Kidney glomerular epithelial cell (primary cell): ENCODE measurements around the gene KRTAP4-8.
"Not testable (repeated sequence)": the region's sequence is repeated elsewhere in the genome, so short reads cannot be mapped to it uniquely, and the experiment has no call there.

ENCODE experiments used
- DNase-seq: peaks from one replicate; lab custom pipeline; 2025; lab: John Stamatoyannopoulos, UW

KRTAP4-8 gene

DNA sequence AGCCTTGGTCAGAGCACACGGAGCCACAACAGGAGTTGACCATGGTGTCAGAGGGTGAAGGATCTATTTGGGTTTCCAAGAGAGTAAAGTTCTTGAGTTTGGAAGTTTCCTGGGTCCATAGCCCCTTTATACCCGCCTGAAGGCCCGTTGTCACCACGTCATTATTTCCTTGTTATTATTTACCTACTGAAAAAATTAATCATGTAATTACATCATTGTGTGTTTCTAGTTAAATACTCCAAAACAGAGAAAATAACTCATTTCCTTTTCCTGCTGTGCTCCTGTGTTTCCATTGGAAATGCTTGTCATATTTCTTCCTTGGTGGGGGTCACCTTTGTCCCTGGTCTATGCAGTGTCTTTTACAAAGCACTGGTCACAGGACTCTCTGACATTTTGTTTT lies at the start of gene KRTAP4-8:
Gene KRTAP4-8, minus strand, starts transcription at position 101 of the 400 bp plus-strand sequence. Its CDS starts 58 bp downstream, at position 43.
- no peak for DNase-seq

GRCh38 chr17:41145261-41145660 lies 47.3 kb upstream of the KRTAP4-8 start:
- no peak for DNase-seq

GRCh38 chr17:41144846-41145245 lies 46.9 kb upstream of the KRTAP4-8 start:
- DNase-seq = no peak

GRCh38 chr17:41141361-41141760 lies 43.4 kb upstream of the KRTAP4-8 start:
- no peak for DNase-seq

GRCh38 chr17:41140360-41141131 lies 42.6 kb upstream of the KRTAP4-8 start, which contains the start of gene KRTAP4-6:
TSS of gene KRTAP4-6 (minus strand) at chr17:41140544. CDS start at chr17:41140487, 57 bp downstream.
- peak; percentile 89 for DNase-seq

GRCh38 chr17:41139865-41140264 lies 41.9 kb upstream of the KRTAP4-8 start:
- DNase-seq = not testable (repeated sequence)

DNA sequence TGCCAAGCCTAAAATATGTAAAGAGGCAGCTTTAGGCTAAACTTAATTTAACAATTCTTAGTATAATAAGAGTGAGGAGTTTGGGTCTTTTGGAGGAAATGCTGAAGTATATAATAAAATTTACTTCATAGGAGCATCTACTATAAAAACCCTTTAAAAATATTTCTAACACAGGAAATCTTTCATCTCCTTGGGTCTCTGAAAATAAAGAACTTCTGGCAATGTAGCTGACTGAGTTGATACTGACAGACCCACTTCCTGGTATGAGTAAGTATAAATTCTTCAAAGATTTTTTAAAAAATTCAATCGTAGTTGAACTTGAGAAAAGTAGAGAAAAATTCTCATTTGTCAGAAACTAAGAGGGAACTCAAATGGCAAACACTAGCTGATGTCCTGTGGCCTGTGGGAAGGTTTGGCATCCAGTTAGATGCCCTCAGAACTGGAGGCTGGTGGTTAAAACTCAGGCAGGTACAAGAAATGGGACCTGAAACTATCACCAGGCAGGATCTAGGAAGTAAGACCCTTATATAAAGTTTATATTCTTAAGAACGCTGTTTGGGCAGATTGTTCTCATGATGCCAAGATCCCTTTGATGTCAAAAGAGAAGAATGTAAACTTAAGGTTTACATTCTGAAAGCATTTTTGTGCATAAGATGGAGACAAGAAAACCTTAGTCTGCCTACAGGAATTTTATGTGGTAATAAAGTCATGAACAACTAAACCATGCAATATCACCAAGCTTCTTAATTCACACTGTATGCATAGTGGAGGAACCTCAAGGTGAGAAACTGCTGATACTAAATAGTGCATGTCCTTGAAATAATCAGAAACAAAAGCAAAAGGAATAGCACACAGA lies 36.2 kb upstream of the KRTAP4-8 start:
- DNase-seq = no peak

DNA sequence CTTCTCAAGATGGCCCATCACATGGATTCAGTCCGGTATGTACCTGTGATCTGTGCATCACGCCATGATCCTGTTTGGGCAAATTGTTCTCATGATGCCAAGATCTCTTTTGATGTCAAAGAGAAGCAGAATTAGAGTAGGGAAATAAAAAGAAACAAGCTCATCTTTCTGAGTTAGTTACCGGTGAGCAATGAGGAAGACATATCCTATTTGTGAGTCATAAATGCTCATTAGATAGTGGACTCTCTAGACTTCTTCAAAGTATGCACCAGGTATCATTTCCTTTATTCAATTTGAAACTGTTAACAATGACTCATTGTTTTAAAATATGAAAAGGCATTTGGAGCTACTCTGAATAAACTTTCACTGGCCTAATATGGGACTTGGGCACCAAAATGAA lies 34.0 kb upstream of the KRTAP4-8 start:
- DNase-seq = peak; percentile 86

- DNase-seq = no peak
Observed at GRCh38 chr17:41127371-41127770, 29.4 kb upstream of the KRTAP4-8 start.

- no peak for DNase-seq
Observed at GRCh38 chr17:41126412-41126811, 28.5 kb upstream of the KRTAP4-8 start.

GRCh38 chr17:41125064-41125463 lies 27.1 kb upstream of the KRTAP4-8 start:
- DNase-seq = no peak

- not testable (repeated sequence) for DNase-seq
Observed at GRCh38 chr17:41123991-41124371, 26.0 kb upstream of the KRTAP4-8 start, which contains the start of gene KRTAP4-12. TSS of gene KRTAP4-12 (minus strand) at chr17:41124182. CDS start at chr17:41124122, 60 bp downstream.

DNA sequence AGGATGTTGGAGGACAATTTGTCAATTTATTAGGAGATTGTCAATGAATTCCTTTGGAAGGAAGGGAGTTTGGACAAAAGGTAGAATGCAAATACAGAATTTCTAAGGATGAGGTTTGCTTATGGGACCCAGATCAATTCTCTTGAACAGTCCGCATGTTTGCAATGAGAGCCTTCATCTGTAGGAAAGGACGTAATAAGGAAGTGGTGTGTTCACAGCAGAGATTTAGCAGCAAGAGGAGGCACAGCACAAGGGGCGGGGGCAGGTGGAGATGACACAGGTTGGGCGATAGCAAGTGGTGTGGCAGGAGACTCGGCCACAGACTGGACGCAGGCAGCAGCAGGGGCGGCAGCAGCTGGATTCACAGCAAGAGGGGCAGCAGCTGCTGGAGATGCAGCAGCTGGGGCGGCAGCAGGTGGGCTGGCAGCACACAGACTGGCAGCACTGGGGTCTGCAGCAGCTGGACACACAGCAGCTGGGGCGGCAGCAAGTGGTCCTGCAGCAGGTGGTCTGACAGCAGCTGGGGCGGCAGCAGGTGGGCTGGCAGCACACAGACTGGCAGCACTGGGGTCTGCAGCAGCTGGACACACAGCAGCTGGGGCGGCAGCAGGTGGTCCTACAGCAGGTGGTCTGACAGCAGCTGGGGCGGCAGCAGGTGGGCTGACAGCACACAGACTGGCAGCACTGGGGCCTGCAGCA lies 25.5 kb upstream of the KRTAP4-8 start:
- DNase-seq = not testable (repeated sequence)

GRCh38 chr17:41121742-41122141 lies 23.8 kb upstream of the KRTAP4-8 start:
- no peak for DNase-seq

DNA sequence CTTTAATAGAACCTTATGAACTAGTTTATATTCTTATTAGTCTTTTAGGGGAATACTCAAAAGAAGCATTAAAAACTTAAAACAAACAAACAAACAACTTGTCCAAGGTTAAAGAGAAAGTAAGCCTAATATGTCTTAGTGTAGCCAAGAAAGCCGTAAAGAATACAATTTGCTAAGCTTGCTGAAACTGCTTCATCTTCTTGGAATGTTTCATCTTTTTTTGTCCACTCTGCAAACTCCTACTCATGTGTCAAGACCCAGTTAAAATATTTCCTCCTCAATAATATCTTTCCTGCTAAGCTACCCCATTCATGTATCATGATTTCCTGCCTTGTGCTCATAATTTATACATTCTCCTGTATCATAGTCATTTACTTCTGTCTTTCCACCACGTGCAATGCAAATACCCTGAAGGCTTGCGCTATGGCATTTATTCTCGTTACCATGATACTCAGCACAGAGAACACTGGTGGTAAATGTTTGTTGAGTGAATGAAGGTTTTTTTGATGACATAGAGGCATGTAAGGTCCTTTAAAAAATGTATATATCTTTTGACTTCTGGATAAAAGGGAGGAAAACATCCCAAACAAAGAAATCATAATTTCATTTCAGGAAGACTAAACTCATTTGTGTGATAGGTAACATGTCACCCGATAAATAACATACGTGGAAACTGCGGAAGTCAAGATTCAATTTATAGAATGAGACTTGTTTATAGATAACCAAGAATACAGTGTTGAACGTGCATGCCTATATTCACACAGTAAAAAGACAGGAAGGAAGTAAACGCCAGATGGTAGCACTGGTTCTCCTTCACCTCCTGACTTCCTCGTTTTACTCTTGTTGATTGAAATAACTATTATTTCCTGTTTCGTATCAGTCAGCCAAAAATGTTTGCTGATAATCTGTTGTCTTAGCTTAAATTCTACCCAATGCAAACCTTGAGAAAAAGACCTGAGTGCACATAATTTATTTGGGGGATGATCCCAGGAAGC lies 22.1 kb upstream of the KRTAP4-8 start:
- DNase-seq = not testable (repeated sequence)

GRCh38 chr17:41118721-41119120 lies 20.8 kb upstream of the KRTAP4-8 start:
- no peak for DNase-seq

- DNase-seq = not testable (repeated sequence)
Observed at GRCh38 chr17:41117846-41118386, 20.0 kb upstream of the KRTAP4-8 start, which contains the start of gene KRTAP4-11. TSS of gene KRTAP4-11 (minus strand) at chr17:41118373. CDS start at chr17:41118315, 58 bp downstream.

GRCh38 chr17:41116297-41116696 lies 18.4 kb upstream of the KRTAP4-8 start:
- no peak for DNase-seq

DNA sequence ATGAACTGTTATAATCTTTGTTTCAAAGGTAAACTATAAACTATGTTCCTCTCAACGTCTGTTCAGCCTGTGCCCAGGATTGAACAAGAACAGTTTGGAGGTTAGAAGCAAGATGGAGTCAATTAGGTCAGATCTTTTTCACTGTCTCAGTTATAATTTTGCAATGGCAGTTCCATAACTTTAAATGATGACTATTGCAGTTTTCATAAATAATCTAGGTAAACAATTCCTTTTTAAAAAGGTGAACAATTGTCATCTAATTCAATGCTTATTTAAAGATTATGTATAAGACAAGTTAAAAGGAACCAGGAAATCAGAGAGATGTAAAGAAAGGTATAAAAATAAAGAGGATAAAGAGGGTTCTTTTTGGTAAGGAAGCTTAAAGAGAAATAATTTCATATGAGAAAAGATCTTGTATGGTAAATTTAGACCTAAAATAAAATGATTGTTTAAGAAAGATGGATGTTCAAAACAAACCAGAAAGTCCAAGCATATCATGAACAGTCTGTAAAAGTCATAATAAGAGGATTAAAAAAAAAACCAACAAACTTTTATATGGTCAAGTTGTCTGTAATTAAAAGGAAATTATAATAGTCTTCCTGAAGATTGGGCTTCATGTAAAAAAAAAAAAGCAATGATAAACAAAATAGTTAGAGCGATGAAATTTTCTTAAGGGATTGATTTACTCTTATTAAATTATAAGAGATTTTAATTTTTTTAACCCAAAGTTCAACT lies 13.4 kb upstream of the KRTAP4-8 start:
- DNase-seq = no peak
